Measurements from ENCODE around the gene RCSD1.

The RCSD1 gene

GRCh38 chr1:167625040-167625823, 4.8 kb upstream of the RCSD1 start:
- no peak for TF ChIP-seq CTCF (IDR thresholded peaks at IDR 0.05; ENCODE audit: insufficient read depth, low read depth, low read length, missing control alignments)
- no peak for DNase-seq (ENCODE audit: low read depth)
- no peak overlapping the region for H3K4me3 ChIP-seq (ENCODE audit: low read depth, low read length)

- H3K4me3 ChIP-seq (ENCODE audit: low read depth, low read length), result peak overlapping the region; percentile 88
- TF ChIP-seq CTCF (IDR thresholded peaks at IDR 0.05; ENCODE audit: insufficient read depth, low read depth, low read length, missing control alignments), result no peak
- peak; percentile 71 for DNase-seq (ENCODE audit: low read depth)
Measured at GRCh38 chr1:167627615-167627864, 2.5 kb upstream of the RCSD1 start.

- no peak for TF ChIP-seq CTCF (IDR thresholded peaks at IDR 0.05; ENCODE audit: insufficient read depth, low read depth, low read length, missing control alignments)
- H3K4me3 ChIP-seq (ENCODE audit: low read depth, low read length), result peak overlapping the region; percentile 88
- DNase-seq (ENCODE audit: low read depth), result peak; percentile 95
Measured at GRCh38 chr1:167627865-167628641, 2.0 kb upstream of the RCSD1 start.

- DNase-seq (ENCODE audit: low read depth), result peak; percentile 44
- TF ChIP-seq CTCF (IDR thresholded peaks at IDR 0.05; ENCODE audit: insufficient read depth, low read depth, low read length, missing control alignments), result no peak
- peak overlapping the region; percentile 88 for H3K4me3 ChIP-seq (ENCODE audit: low read depth, low read length)
Measured at GRCh38 chr1:167628741-167629515, 1.1 kb upstream of the RCSD1 start.

- peak overlapping the region; percentile 94 for H3K4me3 ChIP-seq (ENCODE audit: low read depth, low read length)
- peak; percentile 83 for DNase-seq (ENCODE audit: low read depth)
- no peak for TF ChIP-seq CTCF (IDR thresholded peaks at IDR 0.05; ENCODE audit: insufficient read depth, low read depth, low read length, missing control alignments)
Measured at GRCh38 chr1:167630568-167631385, 745 bp downstream of the RCSD1 start.

GRCh38 chr1:167631386-167631935, 1.4 kb downstream of the RCSD1 start:
- no peak for TF ChIP-seq CTCF (IDR thresholded peaks at IDR 0.05; ENCODE audit: insufficient read depth, low read depth, low read length, missing control alignments)
- no peak for DNase-seq (ENCODE audit: low read depth)
- peak overlapping the region; percentile 94 for H3K4me3 ChIP-seq (ENCODE audit: low read depth, low read length)
